ENCODE measurements around the gene SNX27. TPM values are rescaled to one million over a fixed set of nuclear protein-coding genes. Genes with fewer than 3 reads are reported as not detected.
"Not testable (repeated sequence)": the region's sequence is repeated elsewhere in the genome, so short reads cannot be mapped to it uniquely, and the experiment has no call there.

Gene SNX27
- total RNA-seq, 2 donors from 2014 or later, result 30.3 to 34.8 TPM

DNA sequence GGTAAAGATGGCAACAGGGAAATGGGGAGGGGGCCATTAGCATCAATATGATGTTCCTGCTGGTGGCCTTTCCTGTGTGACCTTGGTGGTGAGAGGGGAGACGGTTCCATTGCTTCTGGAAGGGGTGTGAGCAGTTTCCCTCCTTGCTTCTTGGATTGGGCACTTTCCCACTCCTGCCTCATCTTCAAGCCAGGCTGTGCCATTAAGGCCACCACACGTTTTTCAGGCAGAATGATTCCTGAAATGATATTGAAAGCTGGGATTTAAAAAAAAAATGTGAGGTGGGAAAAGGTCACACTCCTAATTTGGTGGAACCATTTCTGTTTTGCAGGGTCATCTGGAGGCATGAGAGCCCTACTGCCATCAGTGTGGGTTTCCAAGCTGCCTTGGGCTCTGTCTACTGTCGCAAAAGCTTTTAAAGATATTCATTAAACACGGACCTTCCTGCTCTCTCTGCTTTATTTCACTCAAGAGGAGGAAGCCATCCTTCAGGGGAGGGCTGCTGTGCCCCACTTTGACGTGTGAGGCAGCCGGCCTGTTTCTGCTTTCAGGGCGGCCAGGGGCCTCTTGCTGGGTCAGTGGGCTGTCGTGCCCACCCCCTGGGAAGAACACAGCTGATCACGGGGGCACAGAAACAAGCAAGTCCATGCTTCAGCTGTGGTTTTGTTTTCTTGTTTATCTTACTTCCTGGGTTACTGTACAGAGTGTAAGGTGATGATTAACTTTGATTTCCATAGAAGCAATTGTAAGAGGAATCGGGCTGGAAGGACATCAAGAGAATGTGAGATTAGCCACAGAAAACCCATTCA is 117.5 kb downstream of the SNX27 start:
- H3K27me3 Mint-ChIP-seq (ENCODE audit: low read depth), result peaks cover 59% of the 10 kb centered on the region
- DNase-seq (no peak), ATAC-seq (replicated peaks in 1 of 2) (no peak)
- no peaks in the 10 kb centered on the region for H3K4me1 Mint-ChIP-seq (ENCODE audit: low read depth)
- H3K4me3 Mint-ChIP-seq, result no peak overlapping the region
- no peak overlapping the region for H3K27ac Mint-ChIP-seq
- H3K36me3 Mint-ChIP-seq (ENCODE audit: insufficient read depth in 2 of 2), result no peaks in the 10 kb centered on the region
- no peaks in the 10 kb centered on the region for H3K9me3 Mint-ChIP-seq

DNA sequence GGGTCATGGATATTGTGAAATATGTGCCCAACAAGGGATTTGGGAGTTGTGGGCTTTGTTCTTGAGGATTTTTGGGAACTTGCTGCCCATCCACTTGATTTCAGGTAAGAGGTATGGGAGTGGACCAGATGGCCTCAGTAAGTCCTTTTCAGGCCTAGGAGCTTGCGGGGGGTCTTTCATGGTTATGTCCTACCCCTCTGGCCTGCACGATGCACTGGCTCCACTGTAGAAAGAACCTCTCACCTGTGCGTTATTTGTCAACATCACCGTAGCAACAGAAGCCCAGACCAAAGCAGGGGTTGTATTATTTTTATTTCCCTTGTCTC is 118.1 kb downstream of the SNX27 start:
- H3K36me3 Mint-ChIP-seq (ENCODE audit: insufficient read depth in 2 of 2), result no peaks in the 10 kb centered on the region
- DNase-seq (no peak), ATAC-seq (replicated peaks in 1 of 2) (no peak)
- peaks cover 65% of the 10 kb centered on the region for H3K27me3 Mint-ChIP-seq (ENCODE audit: low read depth)
- H3K27ac Mint-ChIP-seq, result no peak overlapping the region
- H3K9me3 Mint-ChIP-seq, result no peaks in the 10 kb centered on the region
- H3K4me3 Mint-ChIP-seq, result no peak overlapping the region
- peaks cover 3% of the 10 kb centered on the region for H3K4me1 Mint-ChIP-seq (ENCODE audit: low read depth)

DNA sequence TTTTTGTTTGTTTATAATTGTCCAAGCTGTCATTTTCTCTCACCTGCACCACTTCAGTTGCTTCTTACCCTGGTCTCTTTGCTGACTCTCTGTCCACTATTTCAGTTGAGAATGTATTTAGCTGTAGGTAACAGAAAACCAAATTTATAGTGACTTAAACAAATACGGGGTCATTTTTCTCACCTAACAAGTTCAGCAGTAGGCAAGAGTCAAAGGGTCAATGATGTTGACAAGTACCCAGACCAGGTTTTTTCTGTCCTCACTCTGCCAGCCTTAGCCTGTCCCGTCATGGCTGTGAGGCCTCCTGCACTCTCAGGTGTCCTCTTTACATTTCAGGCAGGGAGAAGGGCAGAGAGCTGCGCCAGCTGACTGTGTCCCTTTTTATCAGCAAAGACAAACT is 121.3 kb downstream of the SNX27 start:
- Mint-ChIP-seq H3K9me3 (peaks cover 0 to 7% of the 10 kb centered on the region in 2 donors), H3K27me3 (ENCODE audit: low read depth) (peaks cover 42% of the 10 kb centered on the region), H3K36me3 (ENCODE audit: insufficient read depth in 2 of 2) (peaks cover 1 to 2% of the 10 kb centered on the region in 2 donors), H3K4me3 (no peak overlapping the region), H3K27ac (no peak overlapping the region), H3K4me1 (ENCODE audit: low read depth) (peaks cover 4% of the 10 kb centered on the region)
- ATAC-seq (replicated peaks in 1 of 2), result no peak
- no peak for DNase-seq

DNA sequence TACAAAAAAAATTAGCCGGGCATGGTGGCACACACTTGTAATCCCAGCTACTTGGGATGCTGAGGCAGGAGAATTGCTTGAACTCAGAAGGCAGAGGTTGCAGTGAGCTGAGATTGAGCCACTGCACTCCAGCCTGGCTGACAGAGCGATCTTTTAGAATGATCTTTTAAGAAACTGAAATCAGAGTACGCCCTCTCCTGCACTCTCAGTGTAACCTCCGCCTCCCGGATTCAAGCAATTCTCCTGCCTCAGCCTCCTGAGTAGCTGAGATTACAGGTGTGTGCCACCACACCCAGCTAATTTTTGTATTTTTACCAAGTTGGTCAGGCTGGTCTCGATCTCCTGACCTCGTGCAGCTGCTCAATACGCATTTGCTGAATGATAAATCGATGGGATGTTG is 122.1 kb downstream of the SNX27 start:
- not testable (repeated sequence) for DNase-seq; H3K4me1 Mint-ChIP-seq (ENCODE audit: low read depth); H3K4me3 Mint-ChIP-seq; H3K36me3 Mint-ChIP-seq (ENCODE audit: insufficient read depth in 2 of 2); ATAC-seq (replicated peaks in 1 of 2); H3K27ac Mint-ChIP-seq; H3K9me3 Mint-ChIP-seq
- peaks cover 38% of the 10 kb centered on the region for H3K27me3 Mint-ChIP-seq (ENCODE audit: low read depth)

DNA sequence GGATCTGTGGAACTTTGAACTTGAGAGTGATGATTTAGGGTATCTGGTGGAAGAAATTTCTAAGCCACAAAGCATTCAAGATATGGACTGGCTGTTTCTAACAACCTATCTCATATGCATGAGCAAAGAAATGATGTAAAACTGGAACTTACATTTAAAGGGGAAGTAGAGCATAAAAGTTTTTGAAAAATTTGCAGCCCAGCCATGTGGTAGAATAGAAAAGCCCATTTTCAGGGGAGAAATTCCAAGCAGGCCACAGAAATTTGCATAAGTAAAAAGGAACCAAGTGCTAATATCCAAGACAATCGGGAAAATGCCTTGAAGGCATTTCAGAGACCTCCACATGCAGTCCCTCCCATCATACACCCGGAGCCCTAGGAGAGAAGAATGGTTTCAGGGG is 125.2 kb downstream of the SNX27 start:
- peaks cover 1 to 7% of the 10 kb centered on the region in 2 donors for H3K9me3 Mint-ChIP-seq
- H3K27me3 Mint-ChIP-seq (ENCODE audit: low read depth), result peaks cover 17% of the 10 kb centered on the region
- no peak for DNase-seq
- H3K4me1 Mint-ChIP-seq (ENCODE audit: low read depth), result peaks cover 4% of the 10 kb centered on the region
- H3K36me3 Mint-ChIP-seq (ENCODE audit: insufficient read depth in 2 of 2), result peaks cover 1 to 2% of the 10 kb centered on the region in 2 donors
- H3K4me3 Mint-ChIP-seq, result no peak overlapping the region
- ATAC-seq (replicated peaks in 1 of 2), result no peak
- no peak overlapping the region for H3K27ac Mint-ChIP-seq

DNA sequence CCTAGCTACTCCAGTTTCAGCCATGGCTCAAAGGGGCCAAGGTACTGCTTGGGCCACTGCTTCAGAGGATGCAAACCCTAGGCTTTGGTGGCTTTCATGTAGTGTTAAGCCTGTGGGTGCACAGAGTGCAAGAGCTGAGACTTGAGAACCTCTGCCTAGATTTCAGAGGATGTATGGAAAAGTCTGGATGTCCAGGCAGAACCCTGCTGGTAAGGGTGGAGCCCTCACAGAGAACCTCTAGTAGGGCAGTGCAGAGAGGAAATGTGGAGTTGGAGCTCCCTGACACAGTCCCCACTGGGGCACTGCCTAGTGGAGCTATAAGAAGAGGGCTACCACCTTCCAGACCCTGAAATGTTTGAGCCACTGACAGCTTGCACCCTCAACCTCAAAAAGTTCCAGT is 125.6 kb downstream of the SNX27 start:
- Mint-ChIP-seq H3K36me3 (ENCODE audit: insufficient read depth in 2 of 2) (peaks cover 1 to 2% of the 10 kb centered on the region in 2 donors), H3K27me3 (ENCODE audit: low read depth) (peaks cover 13% of the 10 kb centered on the region), H3K4me1 (ENCODE audit: low read depth) (peaks cover 4% of the 10 kb centered on the region), H3K4me3 (no peak overlapping the region), H3K27ac (no peak overlapping the region), H3K9me3 (peaks cover 1 to 7% of the 10 kb centered on the region in 2 donors)
- no peak for DNase-seq
- no peak for ATAC-seq (replicated peaks in 1 of 2)

DNA sequence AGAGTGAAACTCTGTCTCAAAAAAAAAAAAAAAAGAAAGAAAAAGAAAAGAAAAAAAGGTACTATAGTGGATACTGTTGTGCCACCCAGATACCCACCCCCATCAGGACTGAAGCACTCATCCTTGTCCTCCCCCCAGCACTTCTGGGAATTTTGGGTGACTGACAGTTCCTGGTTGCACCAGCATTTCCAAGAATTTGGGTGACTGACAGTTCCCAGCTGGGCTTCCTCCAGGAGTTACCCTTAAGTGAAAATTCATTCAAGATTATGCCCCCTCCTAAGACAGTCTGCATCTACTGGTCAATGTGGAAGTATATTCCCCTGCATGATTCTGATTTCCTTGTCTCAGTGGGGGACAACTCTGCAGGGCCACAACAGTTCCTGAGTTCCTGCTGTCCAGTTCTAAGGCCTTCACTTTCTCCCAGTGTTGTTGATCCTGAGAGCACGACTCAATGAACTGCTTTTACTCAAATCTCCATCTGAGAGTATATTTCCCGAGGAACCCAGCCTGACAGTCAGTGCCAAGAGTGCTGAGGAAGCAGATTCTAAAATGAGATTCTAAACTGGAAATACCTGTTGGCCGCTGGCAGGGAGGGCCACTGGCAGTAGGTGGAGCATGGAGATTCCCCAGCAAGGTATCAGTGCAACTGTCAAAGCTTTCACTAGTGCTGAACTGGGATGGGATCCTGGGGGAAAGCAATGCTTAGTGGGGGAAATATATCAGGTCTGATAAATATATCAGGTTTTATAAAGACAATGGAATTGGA is 127.9 kb downstream of the SNX27 start:
- H3K36me3 Mint-ChIP-seq (ENCODE audit: insufficient read depth in 2 of 2), result peaks cover 1 to 2% of the 10 kb centered on the region in 2 donors
- no peak overlapping the region for H3K4me3 Mint-ChIP-seq
- no peak overlapping the region for H3K27ac Mint-ChIP-seq
- peaks cover 3% of the 10 kb centered on the region for H3K4me1 Mint-ChIP-seq (ENCODE audit: low read depth)
- DNase-seq (no peak), ATAC-seq (replicated peaks in 1 of 2) (no peak)
- peaks cover 1 to 7% of the 10 kb centered on the region in 2 donors for H3K9me3 Mint-ChIP-seq
- peaks cover 3% of the 10 kb centered on the region for H3K27me3 Mint-ChIP-seq (ENCODE audit: low read depth)

DNA sequence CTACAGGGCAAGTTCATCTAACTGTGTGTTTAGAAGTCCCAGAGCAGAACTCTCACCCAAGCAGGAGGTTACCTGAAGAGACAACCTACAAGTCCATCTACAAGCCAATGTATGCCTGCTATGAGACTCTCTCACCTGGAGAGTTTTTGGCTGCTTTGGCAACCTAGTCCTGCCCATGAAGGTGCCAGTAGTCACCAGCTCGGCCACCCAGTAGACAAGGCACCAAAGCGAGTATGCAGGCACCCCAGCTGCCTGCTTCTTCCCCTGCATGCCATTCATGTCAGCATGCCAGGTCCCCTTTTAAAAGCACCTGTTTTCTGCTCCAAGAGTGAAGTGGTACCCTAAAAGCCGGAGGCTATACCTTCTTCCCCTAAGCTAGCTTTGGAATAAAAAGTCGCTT is 129.7 kb downstream of the SNX27 start:
- ATAC-seq (replicated peaks in 1 of 2) (no peak), DNase-seq (no peak)
- no peak overlapping the region for H3K27ac Mint-ChIP-seq
- H3K4me1 Mint-ChIP-seq (ENCODE audit: low read depth), result no peaks in the 10 kb centered on the region
- H3K27me3 Mint-ChIP-seq (ENCODE audit: low read depth), result peaks cover 5% of the 10 kb centered on the region
- H3K9me3 Mint-ChIP-seq, result peaks cover 1 to 7% of the 10 kb centered on the region in 2 donors
- no peak overlapping the region for H3K4me3 Mint-ChIP-seq
- peaks cover 1% of the 10 kb centered on the region in 2 donors for H3K36me3 Mint-ChIP-seq (ENCODE audit: insufficient read depth in 2 of 2)

Other genes with a start within 250 kb of the SNX27 start
- not detected for gene SELENBP1, start 239.3 kb upstream of the SNX27 start, total RNA-seq
- gene PSMB4, start 212.5 kb upstream of the SNX27 start, total RNA-seq, result 100 to 1,000 TPM; 297 to 301 TPM
- 100 to 1,000 TPM; 116 to 140 TPM for gene POGZ, start 152.6 kb upstream of the SNX27 start, total RNA-seq
- 1 to 10 TPM in 1 of 2 donors, under 1 TPM in 1; 0.69 to 1.9 TPM for gene CGN, start 100.7 kb upstream of the SNX27 start, total RNA-seq
- 1 to 10 TPM; 4.3 to 4.8 TPM for gene TUFT1, start 71.7 kb upstream of the SNX27 start, total RNA-seq
- not detected for gene CELF3, start 104.8 kb downstream of the SNX27 start, total RNA-seq
- not detected for gene RIIAD1, start 109.5 kb downstream of the SNX27 start, total RNA-seq
- gene MRPL9, start 151.4 kb downstream of the SNX27 start, total RNA-seq, result 100 to 1,000 TPM; 109 to 135 TPM
- gene TDRKH, start 178.4 kb downstream of the SNX27 start, total RNA-seq, result 10 to 100 TPM; 26.3 to 29.3 TPM
- gene LINGO4, start 193.4 kb downstream of the SNX27 start, total RNA-seq, result under 1 TPM; 0.19 to 0.88 TPM
- gene RORC, start 219.8 kb downstream of the SNX27 start, total RNA-seq, result 10 to 100 TPM in 1 of 2 donors, 1 to 10 TPM in 1; 1.8 to 10.3 TPM
- 1 to 10 TPM; 2.1 to 4.4 TPM for gene C2CD4D, start 227.8 kb downstream of the SNX27 start, total RNA-seq
- gene THEM5, start 241.7 kb downstream of the SNX27 start, total RNA-seq, result under 1 TPM in 1 of 2 donors, not detected in 1; 0.25 TPM

Measured in activated T-cell treated with anti-CD3 and anti-CD28 coated beads, Interleukin-2, amount 50 U/mL, for 72 hours (primary cell).